HEK293 (cell line): Measurements from ENCODE around the gene INPP4B.

Experiments
- CTCF ChIA-PET: fragments of 350-600 bp; formaldehyde crosslinking; extraction: SDS; loops from one replicate; lab custom pipeline; 2021; ENCODE audit warnings: antibody characterized with exemption; lab: Yijun Ruan, JAX
- POLR2A ChIA-PET: fragments of 300-600 bp; formaldehyde crosslinking; extraction: SDS; loops from one replicate; lab custom pipeline; 2020; ENCODE audit warnings: antibody characterized with exemption, inconsistent platforms; lab: Yijun Ruan, JAX
- H3K27ac ChIP-seq: fragments of 200-500 bp; sonication (Bioruptor generic); 2 replicates; pipeline ENCODE4 v1.5.1; 2014; ENCODE audit warnings: low read depth, low read length, control low read depth, inconsistent platforms; ENCODE audit errors: extremely low read depth
- H3K36me3 ChIP-seq, 2 experiments: fragments of 200-500 bp in 1 of 2; sonication (Bioruptor generic) in 1 of 2; 1 replicate in 1 of 2; 2 replicates in 1 of 2; pipeline ENCODE4 v1.5.1; 2014 to 2017; ENCODE audit warnings: inconsistent platforms in 2 of 2, low read length in 2 of 2; ENCODE audit not compliant: control insufficient read depth in 2 of 2, insufficient read depth in 1 of 2
- H3K4me1 ChIP-seq: fragments of 200-500 bp; sonication (Bioruptor generic); 2 replicates; pipeline ENCODE4 v1.5.1; 2014; ENCODE audit warnings: mild to moderate bottlenecking, low read length, inconsistent platforms; ENCODE audit not compliant: control insufficient read depth, insufficient read depth
- H3K4me3 ChIP-seq: 2 replicates; pipeline ENCODE4 v1.5.1; 2011; ENCODE audit warnings: low read depth, mild to moderate bottlenecking, control low read depth, low read length, moderate library complexity
- H3K9me3 ChIP-seq: fragments of 200-500 bp; sonication (Bioruptor generic); 2 replicates; pipeline ENCODE4 v1.5.1; 2014; ENCODE audit warnings: low read depth, low read length, inconsistent platforms; ENCODE audit not compliant: control insufficient read depth, insufficient read depth
- HOXA7 ChIP-seq: sonication (generic); formaldehyde crosslinking; IDR thresholded peaks from 2 replicates; pipeline ENCODE4 v1.8.1; 2022; ENCODE audit warnings: missing genetic modification reagents, borderline replicate concordance
- KLF1 ChIP-seq: fragments of 450-650 bp; formaldehyde crosslinking; IDR thresholded peaks from 2 replicates; pipeline ENCODE4 v1.5.1; 2016; ENCODE audit warnings: missing biosample characterization, missing genetic modification characterization
- KLF17 ChIP-seq: fragments of 450-650 bp; formaldehyde crosslinking; IDR thresholded peaks from 2 replicates; pipeline ENCODE4 v1.5.1; 2016; ENCODE audit warnings: missing biosample characterization, missing genetic modification characterization
- RBAK ChIP-seq: fragments of 450-650 bp; formaldehyde crosslinking; IDR thresholded peaks from 2 replicates; pipeline ENCODE4 v1.5.1; 2016; ENCODE audit warnings: missing biosample characterization, missing genetic modification characterization
- SP2 ChIP-seq: fragments of 450-650 bp; formaldehyde crosslinking; IDR thresholded peaks from 2 replicates; pipeline ENCODE4 v1.5.1; 2016; ENCODE audit warnings: missing biosample characterization, missing genetic modification characterization
- ZBTB20 ChIP-seq: fragments of 450-650 bp; formaldehyde crosslinking; IDR thresholded peaks from 2 replicates; pipeline ENCODE4 v1.5.1; 2016; ENCODE audit warnings: missing biosample characterization, missing genetic modification characterization
- ZBTB6 ChIP-seq: fragments of 450-650 bp; formaldehyde crosslinking; IDR thresholded peaks from 2 replicates; pipeline ENCODE4 v1.5.1; 2017; ENCODE audit warnings: missing biosample characterization, missing genetic modification characterization
- ZIC2 ChIP-seq: fragments of 450-650 bp; formaldehyde crosslinking; IDR thresholded peaks from 2 replicates; pipeline ENCODE4 v1.5.1; 2016; ENCODE audit warnings: missing biosample characterization, missing genetic modification characterization
- ZNF138 ChIP-seq: fragments of 450-650 bp; formaldehyde crosslinking; IDR thresholded peaks from 2 replicates; pipeline ENCODE4 v1.5.1; 2016; ENCODE audit warnings: missing biosample characterization, missing genetic modification characterization, borderline replicate concordance
- ZNF16 ChIP-seq: fragments of 450-650 bp; formaldehyde crosslinking; IDR thresholded peaks from 2 replicates; pipeline ENCODE4 v1.5.1; 2016; ENCODE audit warnings: low read depth, missing biosample characterization, missing genetic modification characterization
- ZNF169 ChIP-seq: fragments of 450-650 bp; formaldehyde crosslinking; IDR thresholded peaks from 2 replicates; pipeline ENCODE4 v1.5.1; 2016; ENCODE audit warnings: missing biosample characterization, missing genetic modification characterization
- ZNF221 ChIP-seq: fragments of 450-650 bp; formaldehyde crosslinking; IDR thresholded peaks from 2 replicates; pipeline ENCODE4 v1.5.1; 2017; ENCODE audit warnings: missing biosample characterization, missing genetic modification characterization, borderline replicate concordance
- ZNF23 ChIP-seq: fragments of 450-650 bp; formaldehyde crosslinking; IDR thresholded peaks from 2 replicates; pipeline ENCODE4 v1.5.1; 2016; ENCODE audit warnings: missing biosample characterization, missing genetic modification characterization, borderline replicate concordance
- ZNF292 ChIP-seq: fragments of 450-650 bp; formaldehyde crosslinking; IDR thresholded peaks from 2 replicates; pipeline ENCODE4 v1.5.1; 2016; ENCODE audit warnings: low read depth, missing biosample characterization, missing genetic modification characterization, borderline replicate concordance
- ZNF302 ChIP-seq: fragments of 450-650 bp; formaldehyde crosslinking; IDR thresholded peaks from 2 replicates; pipeline ENCODE4 v1.5.1; 2016; ENCODE audit warnings: missing biosample characterization, missing genetic modification characterization, low read depth
- ZNF423 ChIP-seq: fragments of 450-650 bp; formaldehyde crosslinking; IDR thresholded peaks from 2 replicates; pipeline ENCODE4 v1.5.1; 2016; ENCODE audit warnings: missing biosample characterization, missing genetic modification characterization
- ZNF426 ChIP-seq: fragments of 450-650 bp; formaldehyde crosslinking; IDR thresholded peaks from 2 replicates; pipeline ENCODE4 v1.5.1; 2017; ENCODE audit warnings: missing biosample characterization, missing genetic modification characterization, mild to moderate bottlenecking, inconsistent platforms, moderate library complexity
- ZNF513 ChIP-seq: fragments of 450-650 bp; IDR thresholded peaks from 2 replicates; pipeline ENCODE4 v1.5.1; 2018; ENCODE audit warnings: missing biosample characterization, missing genetic modification characterization
- ZNF677 ChIP-seq: fragments of 450-650 bp; IDR thresholded peaks from 2 replicates; pipeline ENCODE4 v1.5.0; 2018; ENCODE audit warnings: missing biosample characterization, mild to moderate bottlenecking, missing genetic modification characterization, moderate library complexity
- ZNF704 ChIP-seq: fragments of 450-650 bp; formaldehyde crosslinking; IDR thresholded peaks from 2 replicates; pipeline ENCODE4 v1.5.1; 2016; ENCODE audit warnings: missing biosample characterization, missing genetic modification characterization
- ZSCAN30 ChIP-seq: fragments of 450-650 bp; IDR thresholded peaks from 2 replicates; pipeline ENCODE4 v1.5.1; 2018; ENCODE audit warnings: missing biosample characterization, mild to moderate bottlenecking, missing genetic modification characterization, moderate library complexity
- ZSCAN4 ChIP-seq: fragments of 450-650 bp; formaldehyde crosslinking; IDR thresholded peaks from 2 replicates; pipeline ENCODE4 v1.5.1; 2017; ENCODE audit warnings: missing biosample characterization, missing genetic modification characterization

Gene INPP4B

GRCh38 chr4:142557239-142557801 lies 288.8 kb downstream of the INPP4B start (continued):
- TF ChIP-seq ZNF292 (tag by site-specific recombination) (no peak), ZNF677 (tag by site-specific recombination) (no peak), ZBTB6 (tag by site-specific recombination) (no peak), ZNF302 (tag by site-specific recombination) (no peak), ZBTB20 (tag by site-specific recombination) (no peak), SP2 (tag by site-specific recombination) (no peak), ZIC2 (tag by site-specific recombination) (no peak), HOXA7 (CRISPR knock-in tag) (no peak)

- Histone ChIP-seq H3K9me3 (no peaks in the 10 kb centered on the region), H3K27ac (no peak overlapping the region), H3K4me3 (no peak overlapping the region), H3K4me1 (no peaks in the 10 kb centered on the region; the same call in 1 of the 2 replicates), H3K36me3 (no peaks in the 10 kb centered on the region)
- ChIA-PET CTCF (no interaction called here), POLR2A (no interaction called here)
- TF ChIP-seq ZNF513 (tag by site-specific recombination) = no peak
- TF ChIP-seq ZSCAN4 = no peak
- no peak for TF ChIP-seq ZSCAN30 (tag by site-specific recombination)
- TF ChIP-seq ZNF23 (tag by site-specific recombination) = no peak
- no peak for TF ChIP-seq ZNF423
- TF ChIP-seq RBAK = no peak
- no peak for TF ChIP-seq ZNF426 (tag by site-specific recombination)
- TF ChIP-seq ZNF221 (tag by site-specific recombination) = no peak
- TF ChIP-seq KLF17 (tag by site-specific recombination) = no peak
- TF ChIP-seq ZNF704 (tag by site-specific recombination) = no peak
- TF ChIP-seq ZNF169 (tag by site-specific recombination) = no peak
- no peak for TF ChIP-seq KLF1
- TF ChIP-seq ZNF16 = no peak
- no peak for TF ChIP-seq ZNF138 (tag by site-specific recombination)
Observed at GRCh38 chr4:142556570-142557238, 289.4 kb downstream of the INPP4B start.
